ENCODE results near the gene MCTP1.

The MCTP1 gene

DNA sequence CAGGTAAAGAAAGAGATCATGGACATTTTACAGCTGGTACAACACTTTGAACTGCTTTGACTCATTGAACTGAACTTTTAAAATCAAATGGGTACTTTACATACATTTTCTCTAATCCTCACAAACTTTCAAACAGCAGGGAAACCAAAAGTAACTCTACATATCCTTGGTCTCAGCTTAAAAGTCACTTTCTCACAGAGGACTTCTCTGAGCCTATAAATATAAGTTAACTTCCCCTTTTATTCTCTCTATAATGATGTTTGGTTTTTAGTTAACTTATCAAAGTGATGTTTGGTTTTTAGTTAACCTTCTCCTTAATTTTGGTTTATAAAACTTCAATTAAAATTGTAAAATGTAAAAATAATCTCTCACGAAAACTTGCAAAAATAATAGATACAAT is 209.8 kb downstream of the MCTP1 start:
- no peak for DNase-seq (ENCODE audit: low read depth in 2 of 2)

DNA sequence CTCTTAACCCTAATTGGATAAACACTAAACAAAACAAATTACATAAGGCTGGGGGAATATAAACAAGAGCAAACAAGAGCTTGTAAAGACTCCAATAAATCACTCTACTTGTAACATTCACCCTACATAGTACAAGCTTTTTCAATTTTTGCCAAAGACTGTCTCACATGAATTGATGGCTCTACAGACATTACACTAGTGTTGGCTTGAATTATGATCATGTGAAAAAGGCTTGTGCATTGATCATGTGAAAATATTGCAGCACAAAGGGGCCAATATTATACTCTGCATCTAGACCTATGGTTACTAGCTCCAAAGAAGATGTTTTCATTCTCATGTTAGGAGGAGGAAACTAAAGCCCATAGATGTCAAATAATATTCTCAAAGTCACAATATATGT is 212.6 kb downstream of the MCTP1 start:
- DNase-seq (ENCODE audit: low read depth in 2 of 2) = no peak

DNA sequence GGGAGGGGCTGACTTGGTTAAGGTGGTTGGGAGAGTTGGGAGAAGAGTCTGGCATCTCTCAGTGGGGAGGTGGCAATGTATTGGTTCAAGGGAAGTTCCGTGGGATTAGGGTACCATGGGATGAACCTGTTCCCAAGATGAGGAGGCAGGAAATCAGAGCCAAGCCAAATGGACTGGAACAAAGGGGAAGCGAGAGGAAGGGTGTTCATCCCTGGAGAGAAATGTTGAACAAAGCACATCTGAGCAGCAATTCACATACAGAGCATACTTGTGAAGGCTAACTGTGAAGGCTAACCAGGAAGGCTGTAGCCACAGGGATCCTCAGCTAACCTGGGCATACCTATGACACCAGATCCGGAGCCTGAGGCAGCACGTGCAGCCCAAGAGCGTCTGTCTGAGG is 214.0 kb downstream of the MCTP1 start:
- no peak for DNase-seq (ENCODE audit: low read depth in 2 of 2)

DNA sequence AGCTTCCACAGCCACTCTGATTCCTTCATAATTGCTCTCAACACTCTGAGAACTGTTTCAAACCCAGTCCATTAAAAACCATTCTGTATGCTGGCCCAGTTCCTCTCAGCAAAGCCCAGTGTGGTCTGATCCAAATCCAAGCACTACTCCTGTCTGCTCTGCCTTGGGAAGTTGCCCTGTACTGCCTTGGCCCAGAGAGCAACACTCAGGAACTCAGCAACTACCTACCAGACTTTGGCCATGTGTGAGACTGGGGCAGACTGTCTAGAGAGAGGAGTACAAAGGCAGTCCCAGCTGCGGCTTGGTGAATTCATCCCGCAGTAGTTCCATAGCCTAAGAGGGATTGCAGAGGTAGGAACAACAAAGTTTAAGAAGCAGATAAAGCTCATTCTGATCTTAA is 214.4 kb downstream of the MCTP1 start:
- no peak for DNase-seq (ENCODE audit: low read depth in 2 of 2)

DNA sequence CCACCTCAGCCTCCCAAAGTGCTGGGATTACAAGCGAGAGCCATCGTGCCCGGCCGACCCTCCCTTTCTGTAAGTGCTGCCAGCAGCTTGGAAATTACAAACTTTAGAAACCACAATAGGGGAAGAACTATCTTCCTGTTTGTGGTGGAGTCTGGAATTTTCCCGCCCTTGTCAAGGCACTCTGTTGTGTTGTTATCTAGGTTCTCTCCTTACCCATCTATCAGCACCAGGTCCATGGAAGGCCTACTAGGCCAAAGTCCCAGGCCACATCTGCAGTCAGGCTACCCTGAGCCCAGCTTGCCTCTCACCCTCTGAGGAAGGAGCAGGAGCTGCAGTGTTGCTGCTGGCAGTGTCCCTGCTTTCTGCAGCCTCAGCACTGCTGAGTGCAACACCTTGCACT is 214.9 kb downstream of the MCTP1 start:
- no peak for DNase-seq (ENCODE audit: low read depth in 2 of 2)

DNA sequence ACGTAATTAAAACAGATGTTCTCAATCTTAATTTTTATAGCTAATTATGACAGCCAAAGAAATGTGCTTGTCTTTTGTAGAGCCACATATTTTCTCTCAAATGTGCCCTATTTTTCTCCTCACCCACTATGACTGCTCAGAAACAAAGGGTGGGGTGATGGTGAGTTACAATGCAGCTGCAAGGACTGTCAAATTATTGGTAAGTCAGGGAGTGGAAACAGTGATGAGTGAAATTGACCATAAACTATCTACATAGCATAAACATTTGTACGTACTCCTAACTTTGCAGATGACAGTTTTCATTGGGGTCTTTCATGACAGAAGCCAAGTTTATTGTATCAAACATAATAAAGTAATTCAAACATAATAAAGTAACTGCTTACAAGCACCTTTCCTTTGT is 215.9 kb downstream of the MCTP1 start:
- DNase-seq (ENCODE audit: low read depth in 2 of 2) = no peak

DNA sequence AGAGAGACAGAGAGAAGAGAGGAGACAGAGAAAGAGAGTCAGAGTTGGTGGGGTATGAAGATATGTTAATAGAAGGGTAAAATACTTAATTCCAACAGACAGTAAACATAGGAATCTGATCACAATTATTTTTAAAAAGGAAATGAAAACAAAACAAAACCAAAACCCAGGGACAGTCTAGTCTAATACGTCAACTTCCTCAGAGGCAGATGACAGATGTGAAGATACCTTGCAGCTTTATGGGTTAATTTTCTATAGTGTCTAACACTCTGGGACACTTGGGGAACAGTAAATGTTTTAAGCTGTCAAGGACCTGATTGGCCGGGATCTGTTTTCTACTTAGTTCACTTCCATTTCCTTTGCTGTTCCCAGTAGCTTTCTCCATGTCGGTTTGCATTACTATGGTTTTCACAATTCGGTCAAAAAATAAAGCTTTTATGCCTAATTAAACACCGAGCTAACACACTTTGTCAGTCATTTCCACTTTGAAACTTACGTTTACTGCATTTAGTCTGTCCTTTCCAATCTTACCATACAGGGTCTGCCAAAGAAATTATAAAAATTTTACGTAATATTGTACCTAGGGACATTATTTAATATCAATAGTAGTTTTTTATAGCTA is 216.5 kb downstream of the MCTP1 start:
- DNase-seq (ENCODE audit: low read depth in 2 of 2) = no peak

DNA sequence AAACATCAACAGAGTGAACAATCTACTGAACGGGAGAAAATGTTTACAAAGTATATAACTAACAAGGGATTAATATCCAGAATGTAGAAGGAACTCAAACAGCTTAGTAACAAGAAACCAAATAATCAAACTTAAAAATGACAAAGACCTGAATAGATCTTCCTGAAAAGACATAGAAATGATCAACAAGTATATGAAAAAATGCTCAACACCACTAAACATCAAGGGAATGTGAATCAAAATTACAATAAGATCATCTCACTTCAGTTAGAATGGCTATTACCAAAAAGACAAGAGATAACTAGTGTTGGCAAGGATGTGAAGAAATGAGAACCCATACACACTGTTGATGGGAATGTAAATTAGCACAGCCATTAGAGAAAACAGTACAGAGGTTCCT is 218.8 kb downstream of the MCTP1 start:
- DNase-seq (ENCODE audit: low read depth in 2 of 2) = no peak

DNA sequence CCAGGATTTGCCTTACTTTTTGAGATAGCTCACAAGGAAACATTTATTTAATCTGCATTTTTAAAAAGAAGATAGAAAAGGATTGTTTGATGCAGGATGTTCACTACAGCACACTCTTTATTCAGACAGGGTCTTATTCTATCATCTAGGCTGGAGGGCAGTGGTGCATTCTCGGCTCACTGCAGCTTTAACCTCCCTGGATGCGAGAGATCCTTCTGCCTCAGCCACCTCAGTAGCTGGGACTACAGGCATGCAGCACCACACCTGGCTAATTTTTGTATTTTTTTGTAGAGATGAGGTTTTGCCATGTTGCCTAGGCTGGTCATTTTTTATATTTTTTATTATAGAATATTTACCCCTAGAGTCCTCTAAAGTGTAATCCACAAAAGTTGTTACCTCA is 221.4 kb downstream of the MCTP1 start:
- no peak for DNase-seq (ENCODE audit: low read depth in 2 of 2)

DNA sequence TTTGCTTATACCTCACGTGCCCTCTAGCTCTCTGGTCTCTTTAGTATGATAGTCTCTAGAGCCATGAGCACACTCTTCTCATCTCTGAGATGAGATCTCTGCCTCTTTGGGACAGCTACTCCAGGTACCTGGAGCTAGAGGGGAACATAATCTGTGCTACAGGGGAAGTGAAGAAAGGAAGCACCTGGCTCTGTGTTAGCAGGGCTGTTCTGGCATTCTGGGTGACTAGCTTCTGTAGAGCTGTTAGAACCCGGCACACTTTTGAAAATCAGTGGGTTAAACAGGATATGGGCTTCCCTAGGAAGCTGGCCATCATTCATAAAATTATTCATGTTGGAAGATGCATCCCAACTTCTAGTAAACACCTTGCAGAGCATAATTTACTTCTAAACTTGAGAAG is 224.8 kb downstream of the MCTP1 start:
- DNase-seq (ENCODE audit: low read depth in 2 of 2) = no peak

DNA sequence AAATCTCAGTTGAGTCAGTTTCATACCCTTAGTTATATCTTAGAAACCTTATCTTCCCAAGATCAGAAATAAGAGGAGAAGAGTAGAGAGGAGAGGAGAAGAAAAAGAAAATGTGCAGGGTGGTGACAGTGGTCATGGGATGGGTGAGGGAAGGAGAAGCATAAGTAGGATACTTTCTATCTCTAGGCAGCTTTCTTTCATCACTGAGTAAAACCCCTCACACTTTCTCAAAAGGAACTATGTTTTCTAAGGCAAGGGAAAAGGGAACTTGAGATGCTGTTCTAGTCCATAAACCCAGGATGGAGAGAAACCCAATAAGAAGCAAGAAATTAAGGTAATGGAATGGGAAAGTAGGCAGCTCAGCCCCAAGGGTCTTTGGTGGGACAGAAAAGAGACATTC is 225.3 kb downstream of the MCTP1 start:
- no peak for DNase-seq (ENCODE audit: low read depth in 2 of 2)

DNA sequence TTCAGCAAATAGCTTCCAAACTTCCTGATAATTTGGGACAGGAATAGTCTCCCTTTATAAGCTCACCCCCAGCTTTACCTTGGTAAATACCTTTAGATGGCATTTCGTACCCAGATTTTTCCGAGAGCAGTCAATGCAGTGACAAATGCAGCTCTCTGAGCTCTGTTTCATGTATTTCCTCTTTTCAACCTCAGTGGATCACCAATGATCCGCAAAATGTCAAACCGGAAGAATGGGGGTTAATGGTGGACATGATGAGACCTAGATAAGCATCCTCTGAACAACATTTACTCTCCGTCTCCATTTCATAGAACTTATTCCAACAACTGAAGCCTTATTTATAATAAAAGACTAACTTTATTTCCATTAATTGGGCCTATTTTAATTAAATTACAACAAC is 227.3 kb downstream of the MCTP1 start:
- no peak for DNase-seq (ENCODE audit: low read depth in 2 of 2)

DNA sequence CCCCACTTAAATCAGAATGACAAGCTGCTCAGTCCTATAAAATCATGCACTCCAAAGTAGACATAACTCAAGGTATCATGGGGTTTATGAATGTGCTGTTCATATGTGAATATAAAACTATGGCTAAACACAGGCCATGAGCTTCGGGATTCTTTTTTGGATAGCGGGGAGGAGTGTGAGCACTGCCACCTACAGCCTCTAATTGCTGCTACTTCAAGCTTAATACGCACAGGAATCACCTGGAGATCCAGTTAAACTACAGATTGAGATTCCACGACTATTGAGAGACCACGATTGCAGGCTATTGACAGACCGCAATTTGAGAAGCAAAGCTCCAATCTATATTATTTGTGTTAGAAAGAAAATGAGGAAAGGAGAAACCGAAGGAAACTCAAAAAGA is 231.6 kb downstream of the MCTP1 start:
- DNase-seq (ENCODE audit: low read depth in 2 of 2) = no peak

DNA sequence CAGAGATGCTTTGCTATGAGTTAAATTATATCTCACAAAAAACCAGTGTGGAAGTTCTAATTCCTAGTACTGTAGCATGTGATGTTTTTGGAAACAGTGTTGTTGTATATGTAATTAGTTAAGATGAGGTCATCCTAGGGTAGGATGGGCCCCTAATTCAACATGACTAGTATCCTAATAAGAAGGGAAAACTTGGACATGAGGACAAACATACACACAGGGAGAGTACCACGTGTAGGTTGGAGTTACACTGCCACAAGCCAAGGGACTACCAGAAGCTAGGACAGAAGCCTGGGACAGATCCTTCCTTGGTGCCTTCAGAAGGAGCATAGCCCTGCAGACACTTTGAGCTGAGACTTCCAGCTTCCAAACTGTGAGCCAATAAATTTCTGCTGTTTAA is 234.2 kb downstream of the MCTP1 start:
- no peak for DNase-seq (ENCODE audit: low read depth in 2 of 2)

DNA sequence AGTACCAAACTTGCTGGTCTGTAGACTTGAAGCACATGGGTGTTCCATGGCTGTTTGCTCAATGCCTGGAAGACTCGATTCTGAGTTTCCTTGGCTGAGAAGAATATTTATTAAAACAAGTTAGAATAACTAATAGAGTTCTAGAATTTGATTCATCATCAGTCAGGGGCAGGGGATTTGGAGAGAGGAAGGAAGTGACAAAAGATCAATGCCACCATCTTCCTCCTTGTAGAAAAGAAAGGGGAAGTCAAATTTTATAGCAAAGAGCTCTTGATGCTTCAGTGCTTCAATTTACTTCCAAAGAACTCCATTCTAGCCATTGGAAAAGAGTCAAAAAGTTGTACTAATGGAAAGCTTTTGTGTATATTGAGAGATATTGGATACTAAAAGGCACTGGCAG is 236.3 kb downstream of the MCTP1 start:
- no peak for DNase-seq (ENCODE audit: low read depth in 2 of 2)

DNA sequence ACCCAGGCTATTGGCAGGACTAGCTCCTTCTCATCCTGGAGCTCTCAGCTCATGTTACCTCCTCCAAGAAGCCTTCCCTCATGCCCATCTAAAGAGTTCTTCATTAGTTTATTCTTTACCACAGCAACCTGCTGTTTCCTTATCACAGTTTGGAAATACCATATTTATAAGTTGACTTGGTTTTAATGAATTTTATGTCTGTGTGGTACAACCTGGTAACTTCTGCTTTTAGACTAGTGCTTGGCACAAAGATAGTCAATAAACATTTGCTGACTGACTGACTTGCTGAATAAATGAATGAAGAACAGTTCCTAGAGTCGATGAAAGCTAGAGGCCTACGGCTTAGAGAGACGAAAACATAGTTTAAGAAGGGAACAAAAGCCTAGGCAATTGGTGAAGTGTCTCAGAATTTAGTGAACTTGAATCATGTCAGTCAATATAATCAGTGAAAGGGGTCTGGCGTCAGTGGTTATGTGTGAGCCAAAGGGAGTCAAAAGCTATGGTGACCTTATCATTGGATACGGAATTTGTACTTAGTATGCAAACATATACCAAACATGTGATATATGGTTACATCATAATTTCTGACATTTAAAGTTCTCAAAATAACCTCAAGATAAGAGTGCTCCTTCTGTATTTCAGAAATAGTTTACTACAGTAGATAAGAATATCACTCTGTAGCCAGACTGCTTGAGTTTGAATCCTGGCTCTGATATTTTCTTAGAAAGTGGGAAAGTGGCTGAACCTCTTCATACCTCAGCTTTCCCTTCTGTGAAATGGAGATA is 239.5 kb downstream of the MCTP1 start:
- no peak for DNase-seq (ENCODE audit: low read depth in 2 of 2)

DNA sequence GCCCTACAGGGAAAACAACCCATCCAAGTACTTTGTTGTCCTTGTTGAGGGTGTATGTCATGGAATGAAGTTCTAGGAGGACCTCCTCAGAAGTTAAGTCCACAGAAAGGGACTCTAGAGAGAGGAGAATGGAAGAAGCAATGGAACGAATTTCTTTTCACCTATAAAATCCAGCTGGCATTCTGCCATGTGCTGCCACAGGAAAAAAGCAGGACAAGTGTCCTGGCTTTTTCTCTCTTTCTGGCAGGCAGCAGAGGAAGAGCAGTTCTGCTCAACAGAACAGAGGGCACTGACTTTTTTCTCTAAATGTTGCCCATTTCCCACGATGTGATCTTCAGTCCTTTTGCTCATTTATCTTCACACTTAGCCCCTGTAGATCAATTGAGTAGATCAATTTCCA is 240.8 kb downstream of the MCTP1 start:
- DNase-seq (ENCODE audit: low read depth in 2 of 2) = no peak

DNA sequence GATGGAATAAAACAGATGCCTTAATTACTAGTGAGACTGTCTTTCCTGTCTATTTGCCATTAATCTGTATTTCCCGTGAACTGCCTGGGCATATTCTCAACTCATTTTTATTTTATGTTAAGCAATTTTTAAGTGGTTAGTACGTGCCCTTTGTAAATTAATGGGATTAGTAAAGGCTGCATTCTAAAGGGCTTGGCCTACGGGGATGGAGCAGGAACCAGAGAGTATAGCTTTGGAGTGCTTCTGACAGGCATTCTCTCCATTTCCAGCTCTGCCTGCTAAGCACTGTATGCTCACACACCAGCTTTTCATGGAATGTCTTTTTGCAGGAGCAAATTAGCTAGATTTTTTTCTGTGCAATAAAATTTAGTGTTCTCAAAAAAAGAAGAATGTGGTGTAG is 241.2 kb downstream of the MCTP1 start:
- no peak for DNase-seq (ENCODE audit: low read depth in 2 of 2)

DNA sequence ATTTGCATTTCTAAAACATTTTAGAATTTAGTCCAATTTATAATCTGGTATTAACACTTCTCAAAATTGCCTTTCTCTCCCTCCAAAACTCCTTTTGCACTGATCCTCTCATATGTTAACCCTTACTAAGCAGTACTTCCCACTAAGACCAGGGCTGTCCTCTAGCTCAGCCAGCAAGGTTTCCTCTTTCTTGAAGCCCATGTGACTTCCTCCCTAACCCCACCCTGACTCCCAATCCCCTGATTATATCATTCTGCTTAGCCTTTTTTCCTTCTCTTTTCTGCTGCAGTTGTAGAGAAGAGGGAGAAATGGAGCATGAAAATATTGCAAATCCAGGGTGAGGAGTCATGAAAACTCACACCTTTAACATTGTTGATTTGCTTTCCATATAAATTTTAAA is 241.7 kb downstream of the MCTP1 start:
- no peak for DNase-seq (ENCODE audit: low read depth in 2 of 2)

DNA sequence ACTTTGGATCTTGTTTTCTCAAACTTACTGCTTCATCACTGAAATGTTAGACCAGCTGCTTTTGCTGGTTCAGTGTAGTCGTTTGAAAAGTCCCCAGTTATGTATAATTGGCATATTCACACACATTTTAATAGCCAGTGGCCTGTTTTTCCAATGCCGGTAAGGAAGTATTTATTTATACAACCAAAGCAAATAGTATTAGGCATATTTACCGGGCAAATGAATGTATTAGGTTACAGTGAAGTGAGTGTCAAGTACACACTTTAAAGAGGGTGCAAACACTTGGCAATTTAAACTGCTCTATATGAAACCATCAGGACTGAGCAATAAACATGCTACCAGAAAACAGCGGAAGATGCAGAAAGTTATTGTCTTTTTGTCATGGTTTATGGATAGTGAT is 242.9 kb downstream of the MCTP1 start:
- DNase-seq (ENCODE audit: low read depth in 2 of 2) = no peak

DNA sequence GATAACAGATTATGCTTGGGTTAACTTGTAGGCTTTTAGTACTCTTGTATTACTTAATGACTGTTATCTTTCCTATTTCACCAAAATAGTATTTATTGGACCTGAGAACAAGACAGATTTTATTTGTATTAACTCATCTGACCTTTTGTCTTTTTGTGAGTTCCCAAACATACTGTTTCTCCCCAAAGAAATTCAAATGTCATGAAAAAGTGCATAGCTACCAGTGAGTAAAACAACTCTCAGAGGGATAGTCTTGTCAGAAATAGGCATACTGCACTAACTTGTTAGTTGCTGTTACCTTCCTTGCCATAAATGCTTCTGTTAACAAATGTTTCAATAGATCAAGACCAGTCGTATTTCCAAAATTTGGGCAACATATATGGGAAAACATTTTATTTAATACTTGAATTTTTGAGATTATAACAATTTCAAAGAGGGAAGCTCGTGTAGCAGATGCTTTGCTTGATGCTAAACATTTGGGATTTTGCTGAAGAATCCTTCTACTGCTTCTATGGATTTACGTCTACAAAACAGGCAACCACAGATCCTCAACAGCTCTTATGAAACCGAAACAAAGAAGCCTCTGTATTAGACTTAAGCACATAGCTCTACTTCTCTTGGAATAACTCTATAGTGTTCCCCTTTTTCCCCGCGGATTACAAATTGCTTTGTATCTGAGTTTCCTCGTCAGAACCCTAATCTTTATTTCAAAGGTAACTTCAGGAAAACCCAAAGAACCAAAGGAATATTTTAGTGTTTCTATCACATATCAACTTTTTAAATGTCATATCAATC is 248.8 kb downstream of the MCTP1 start:
- DNase-seq (ENCODE audit: low read depth in 2 of 2) = no peak

DNA sequence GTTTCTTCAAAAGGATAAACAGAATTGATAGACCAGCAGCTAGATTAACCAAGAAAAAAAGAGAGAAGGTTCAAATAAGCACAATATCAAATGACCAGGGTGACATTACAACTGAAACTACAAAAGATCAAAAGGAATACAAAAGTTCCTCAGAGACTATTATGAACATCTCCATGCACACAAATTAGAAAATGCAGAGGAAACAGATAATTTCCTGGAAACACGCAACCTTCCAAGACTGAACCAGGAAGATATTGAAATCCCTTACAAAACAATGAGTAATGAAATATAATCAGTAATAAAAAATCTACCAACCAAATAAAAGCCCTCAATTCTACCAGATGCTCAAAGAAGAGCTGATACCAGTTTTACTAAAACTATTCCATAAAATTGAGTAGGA is 252.1 kb downstream of the MCTP1 start:
- no peak for DNase-seq (ENCODE audit: low read depth in 2 of 2)
